ENCODE measurements around the gene COL25A1.
"Not testable (repeated sequence)": the region's sequence is repeated elsewhere in the genome, so short reads cannot be mapped to it uniquely, and the experiment has no call there.

COL25A1 gene

GRCh38 chr4:109163493-109163892 lies 139.0 kb downstream of the COL25A1 start:
- DNase-seq = no peak

- no peak for DNase-seq
These were observed 139.7 kb downstream of the COL25A1 start for GRCh38 chr4:109162759-109163158.

- no peak for DNase-seq
These were observed 142.0 kb downstream of the COL25A1 start for GRCh38 chr4:109160494-109160893.

GRCh38 chr4:109157696-109158095 lies 144.8 kb downstream of the COL25A1 start:
- DNase-seq = no peak

GRCh38 chr4:109157205-109157604 lies 145.3 kb downstream of the COL25A1 start:
- no peak for DNase-seq

GRCh38 chr4:109156356-109156755 lies 146.1 kb downstream of the COL25A1 start:
- no peak for DNase-seq

GRCh38 chr4:109155682-109156283 lies 146.7 kb downstream of the COL25A1 start:
- no peak for DNase-seq

GRCh38 chr4:109155084-109155483 lies 147.4 kb downstream of the COL25A1 start:
- no peak for DNase-seq

- no peak for DNase-seq
These were observed 148.0 kb downstream of the COL25A1 start for GRCh38 chr4:109154424-109154823.

- no peak for DNase-seq
These were observed 152.6 kb downstream of the COL25A1 start for GRCh38 chr4:109149836-109150235.

GRCh38 chr4:109148577-109149075 lies 153.8 kb downstream of the COL25A1 start:
- no peak for DNase-seq

- no peak for DNase-seq
These were observed 155.3 kb downstream of the COL25A1 start for GRCh38 chr4:109147135-109147534.

GRCh38 chr4:109146499-109146898 lies 156.0 kb downstream of the COL25A1 start:
- no peak for DNase-seq

GRCh38 chr4:109138125-109138524 lies 164.3 kb downstream of the COL25A1 start:
- not testable (repeated sequence) for DNase-seq

GRCh38 chr4:109134921-109135320 lies 167.5 kb downstream of the COL25A1 start:
- DNase-seq = no peak

GRCh38 chr4:109134268-109134667 lies 168.2 kb downstream of the COL25A1 start:
- no peak for DNase-seq

GRCh38 chr4:109131559-109131958 lies 170.9 kb downstream of the COL25A1 start:
- DNase-seq = no peak

GRCh38 chr4:109128589-109128988 lies 173.9 kb downstream of the COL25A1 start:
- no peak for DNase-seq

- DNase-seq = no peak
These were observed 174.6 kb downstream of the COL25A1 start for GRCh38 chr4:109127866-109128265.

GRCh38 chr4:109126856-109127255 lies 175.6 kb downstream of the COL25A1 start:
- no peak for DNase-seq

- no peak for DNase-seq
These were observed 177.4 kb downstream of the COL25A1 start for GRCh38 chr4:109125084-109125483.

- no peak for DNase-seq
These were observed 178.5 kb downstream of the COL25A1 start for GRCh38 chr4:109123951-109124350.

GRCh38 chr4:109121561-109121960 lies 180.9 kb downstream of the COL25A1 start:
- no peak for DNase-seq

- no peak for DNase-seq
These were observed 182.6 kb downstream of the COL25A1 start for GRCh38 chr4:109119852-109120251.

GRCh38 chr4:109118635-109119034 lies 183.8 kb downstream of the COL25A1 start:
- no peak for DNase-seq

All from activated effector memory CD4-positive, alpha-beta T cell treated with Interleukin-2 at 50 U/mL for 16 hours (primary cell).